Hepatocyte (in vitro differentiated cells): Measurements from ENCODE around the gene BPIFB2. TPM values are rescaled to one million over a fixed set of nuclear protein-coding genes. Genes with fewer than 3 reads are reported as not detected.

Experiments used
- DNase-seq: peaks from one replicate; pipeline ENCODE4 v3.0.0-alpha.2; 2016; ENCODE audit warnings: low spot score
- H2AFZ ChIP-seq: fragments of 200-600 bp; sonication (generic); 2 replicates; pipeline ENCODE4 v1.6.0; 2016; ENCODE audit warnings: antibody characterized with exemption, mild to moderate bottlenecking
- H3K27ac ChIP-seq: fragments of 200-600 bp; sonication (generic); 2 replicates; pipeline ENCODE4 v1.5.1; 2016; ENCODE audit warnings: mild to moderate bottlenecking
- H3K27me3 ChIP-seq: fragments of 200-600 bp; sonication (generic); 2 replicates; pipeline ENCODE4 v1.6.1; 2016
- H3K36me3 ChIP-seq: fragments of 200-600 bp; sonication (generic); replicated peaks from 2 replicates; pipeline ENCODE4 v1.5.1; 2016; ENCODE audit warnings: low read depth; ENCODE audit not compliant: insufficient read depth
- H3K4me1 ChIP-seq: fragments of 200-600 bp; sonication (generic); 2 replicates; pipeline ENCODE4 v1.5.1; 2016; ENCODE audit warnings: mild to moderate bottlenecking, moderate library complexity; ENCODE audit not compliant: insufficient read depth
- H3K4me2 ChIP-seq: fragments of 200-600 bp; sonication (generic); 2 replicates; pipeline ENCODE4 v1.6.0; 2016
- H3K4me3 ChIP-seq: fragments of 200-600 bp; sonication (generic); 2 replicates; pipeline ENCODE4 v1.5.1; 2016; ENCODE audit warnings: mild to moderate bottlenecking
- H3K79me2 ChIP-seq: fragments of 200-600 bp; sonication (generic); 2 replicates; pipeline ENCODE4 v1.6.0; 2017; ENCODE audit warnings: mild to moderate bottlenecking
- H3K9me2 ChIP-seq: fragments of 200-600 bp; sonication (generic); replicated peaks from 2 replicates; pipeline ENCODE4 v1.6.0; 2017; ENCODE audit warnings: mild to moderate bottlenecking; ENCODE audit not compliant: insufficient read depth
- H3K9me3 ChIP-seq: fragments of 200-600 bp; sonication (generic); 2 replicates; pipeline ENCODE4 v1.5.1; 2016; ENCODE audit warnings: low read depth, mild to moderate bottlenecking
- H4K20me1 ChIP-seq: fragments of 200-600 bp; sonication (generic); 2 replicates; pipeline ENCODE4 v1.6.0; 2016; ENCODE audit warnings: mild to moderate bottlenecking; ENCODE audit not compliant: insufficient read depth, poor library complexity, severe bottlenecking
- EZH2 ChIP-seq: fragments of 200-600 bp; sonication (generic); IDR thresholded peaks from 2 replicates; pipeline ENCODE4 v1.6.1; 2016; ENCODE audit warnings: antibody characterized with exemption, mild to moderate bottlenecking, borderline replicate concordance
- EZH2phosphoT487 ChIP-seq: fragments of 200-600 bp; sonication (generic); IDR thresholded peaks from one replicate; pipeline ENCODE4 v1.6.1; 2018; ENCODE audit warnings: antibody characterized with exemption, mild to moderate bottlenecking, low read depth, moderate library complexity; ENCODE audit not compliant: unreplicated experiment, severe bottlenecking
- WGBS: methylation state at CpG from one replicate; pipeline ENCODE4 v1.1.6; 2016; ENCODE audit warnings: low lambda C conversion rate; ENCODE audit errors: missing lambda C conversion rate; 5-methylcytosine and 5-hydroxymethylcytosine counted together
- polyA plus RNA-seq: library from polyadenylated mRNA; unstranded; fragments of >200 nt; fragmentation: Nextera tagmentation; extraction: Ambion mirVana; gene quantifications from 2 replicates; pipeline ENCODE4 v1.2.1, GENCODE V29; 2016
- total RNA-seq: library from RNA; depleted of rRNA; stranded (reverse); fragments of >200 nt; gene quantifications from 2 replicates; pipeline ENCODE4 v1.2.3, GENCODE V29; 2014
- TF ChIP-seq, protein P1 (sequence below): fragments of 200-600 bp; sonication (generic); IDR thresholded peaks from 2 replicates; pipeline ENCODE4 v1.5.1; 2016; ENCODE audit warnings: antibody characterized with exemption, mild to moderate bottlenecking; ENCODE audit not compliant: poor library complexity

BPIFB2 gene
- total and polyA plus RNA-seq, 2 experiments from 2014 or later = 0.30 to 0.70 TPM

DNA sequence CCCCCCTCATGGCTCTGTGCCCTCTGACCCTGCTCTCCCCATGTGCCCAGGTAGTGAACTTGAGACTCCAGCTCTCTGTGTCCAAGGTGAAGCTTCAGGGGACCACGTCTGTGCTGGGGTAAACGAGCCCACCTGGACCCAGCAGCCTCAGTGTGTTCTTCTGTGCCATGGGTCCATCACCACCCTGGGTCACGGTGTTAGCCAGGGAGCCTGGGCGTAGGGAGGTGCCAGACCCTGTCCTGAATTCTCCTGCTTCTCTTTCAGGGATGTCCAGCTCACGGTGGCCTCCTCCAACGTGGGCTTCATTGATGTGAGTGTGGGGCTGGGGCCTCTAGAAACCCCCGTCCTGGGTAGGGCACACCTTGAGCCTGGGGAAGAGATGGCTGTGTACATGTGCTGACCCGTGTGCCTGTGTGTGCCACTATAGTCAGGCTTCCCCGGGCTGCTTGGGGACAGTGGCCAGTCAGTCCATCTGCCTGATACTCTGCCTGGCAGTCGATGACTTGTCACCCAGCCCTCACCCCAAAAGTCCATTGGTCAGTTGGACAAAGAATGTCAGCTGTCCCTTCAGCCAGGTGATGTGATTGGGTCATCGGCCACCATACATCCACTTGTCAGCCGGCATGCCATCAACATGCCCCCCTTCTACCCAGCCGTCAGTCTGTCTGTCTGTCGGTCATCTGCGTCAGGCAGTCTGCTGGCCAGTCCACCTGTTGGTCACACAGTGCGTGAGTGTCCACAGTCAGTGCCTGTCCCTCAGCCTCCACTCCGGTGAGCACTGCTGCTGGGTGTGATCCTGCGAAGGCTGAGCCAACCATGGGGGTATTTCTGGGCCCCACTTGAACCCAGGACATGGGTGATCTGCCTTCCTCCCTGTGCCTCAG, 13.0 kb downstream of the BPIFB2 start:
- H3K9me3 ChIP-seq = no peaks in the 10 kb centered on the region
- H2AFZ ChIP-seq = no peak overlapping the region
- no peaks in the 10 kb centered on the region for H4K20me1 ChIP-seq
- no peaks in the 10 kb centered on the region for H3K4me1 ChIP-seq
- H3K4me3 ChIP-seq = no peak overlapping the region
- H3K36me3 ChIP-seq = no peaks in the 10 kb centered on the region
- H3K4me2 ChIP-seq = no peak overlapping the region
- H3K27ac ChIP-seq = no peak overlapping the region
- peaks cover 21% of the 10 kb centered on the region for H3K27me3 ChIP-seq
- 91% methylated on average over 18 of the region's 18 CpGs for WGBS
- H3K79me2 ChIP-seq = no peaks in the 10 kb centered on the region
- no peak for DNase-seq
- TF ChIP-seq, protein P1, sequence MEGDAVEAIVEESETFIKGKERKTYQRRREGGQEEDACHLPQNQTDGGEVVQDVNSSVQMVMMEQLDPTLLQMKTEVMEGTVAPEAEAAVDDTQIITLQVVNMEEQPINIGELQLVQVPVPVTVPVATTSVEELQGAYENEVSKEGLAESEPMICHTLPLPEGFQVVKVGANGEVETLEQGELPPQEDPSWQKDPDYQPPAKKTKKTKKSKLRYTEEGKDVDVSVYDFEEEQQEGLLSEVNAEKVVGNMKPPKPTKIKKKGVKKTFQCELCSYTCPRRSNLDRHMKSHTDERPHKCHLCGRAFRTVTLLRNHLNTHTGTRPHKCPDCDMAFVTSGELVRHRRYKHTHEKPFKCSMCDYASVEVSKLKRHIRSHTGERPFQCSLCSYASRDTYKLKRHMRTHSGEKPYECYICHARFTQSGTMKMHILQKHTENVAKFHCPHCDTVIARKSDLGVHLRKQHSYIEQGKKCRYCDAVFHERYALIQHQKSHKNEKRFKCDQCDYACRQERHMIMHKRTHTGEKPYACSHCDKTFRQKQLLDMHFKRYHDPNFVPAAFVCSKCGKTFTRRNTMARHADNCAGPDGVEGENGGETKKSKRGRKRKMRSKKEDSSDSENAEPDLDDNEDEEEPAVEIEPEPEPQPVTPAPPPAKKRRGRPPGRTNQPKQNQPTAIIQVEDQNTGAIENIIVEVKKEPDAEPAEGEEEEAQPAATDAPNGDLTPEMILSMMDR = no peak
- TF ChIP-seq EZH2 = no peak
- TF ChIP-seq EZH2phosphoT487 = no peak
- H3K9me2 ChIP-seq = no peaks in the 10 kb centered on the region

DNA sequence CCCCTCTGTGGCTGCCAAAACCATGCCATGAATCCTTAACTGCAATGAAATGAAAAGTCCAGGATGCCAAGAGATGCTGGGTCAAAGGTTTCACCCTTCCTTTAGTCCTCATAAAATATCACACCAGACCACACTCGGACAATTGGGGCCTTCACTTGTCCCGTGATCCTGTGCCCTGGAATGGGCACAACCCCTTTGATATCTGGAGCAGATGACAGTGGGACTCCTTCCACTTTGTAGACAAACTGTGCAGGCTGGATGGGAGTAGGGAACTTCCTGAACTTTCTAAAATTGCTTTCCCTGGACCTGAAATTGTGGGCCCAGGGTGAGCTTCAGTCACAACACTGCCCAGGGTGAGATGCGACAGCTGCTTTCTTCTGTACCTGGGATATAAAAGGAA, 14.4 kb downstream of the BPIFB2 start:
- no peak overlapping the region for H3K4me2 ChIP-seq
- no peaks in the 10 kb centered on the region for H3K36me3 ChIP-seq
- WGBS = 85% methylated on average over 3 of the region's 3 CpGs
- no peaks in the 10 kb centered on the region for H4K20me1 ChIP-seq
- no peaks in the 10 kb centered on the region for H3K4me1 ChIP-seq
- H3K9me3 ChIP-seq = no peaks in the 10 kb centered on the region
- no peaks in the 10 kb centered on the region for H3K79me2 ChIP-seq
- H3K27me3 ChIP-seq = peaks cover 9% of the 10 kb centered on the region
- H2AFZ ChIP-seq = no peak overlapping the region
- H3K27ac ChIP-seq = no peak overlapping the region
- H3K9me2 ChIP-seq = no peaks in the 10 kb centered on the region
- no peak for DNase-seq
- no peak overlapping the region for H3K4me3 ChIP-seq
- TF ChIP-seq EZH2phosphoT487 (no peak), EZH2 (no peak)
- TF ChIP-seq, protein P1 = no peak

DNA sequence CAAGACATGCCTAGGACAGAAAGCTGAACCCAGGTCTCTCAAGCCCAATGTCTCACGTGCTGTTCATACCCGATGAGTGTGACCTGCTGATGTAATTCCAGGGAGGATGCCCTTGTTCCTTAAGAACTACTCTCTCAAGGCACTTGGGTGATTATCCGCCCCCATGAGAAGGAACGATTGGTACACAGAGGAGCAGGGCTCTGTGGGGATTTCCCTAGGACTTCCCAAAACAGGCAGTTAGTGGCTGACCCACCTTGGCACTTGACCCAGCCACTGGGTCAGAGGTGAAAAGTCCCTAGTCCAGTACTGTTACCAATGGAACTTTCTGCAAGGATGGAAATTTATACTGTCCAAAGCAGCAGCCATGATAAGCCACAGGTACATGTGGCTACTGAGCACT, 14.8 kb downstream of the BPIFB2 start:
- no peak for DNase-seq
- Histone ChIP-seq H3K79me2 (no peaks in the 10 kb centered on the region), H3K27ac (no peak overlapping the region), H3K4me2 (no peak overlapping the region), H3K9me3 (no peaks in the 10 kb centered on the region), H3K4me1 (no peaks in the 10 kb centered on the region), H2AFZ (no peak overlapping the region), H3K36me3 (no peaks in the 10 kb centered on the region), H3K4me3 (no peak overlapping the region), H3K9me2 (no peaks in the 10 kb centered on the region), H4K20me1 (no peaks in the 10 kb centered on the region), H3K27me3 (peaks cover 9% of the 10 kb centered on the region)
- TF ChIP-seq EZH2phosphoT487 = no peak
- no peak for TF ChIP-seq EZH2
- TF ChIP-seq, protein P1 = no peak
- WGBS = 89% methylated on average over 4 of the region's 4 CpGs
